Tibial nerve (tissue), 4 donors: Measurements from ENCODE around the gene SLC7A4. TPM values are rescaled to one million over a fixed set of nuclear protein-coding genes. Genes with fewer than 3 reads are reported as not detected.

Source experiments
- DNase-seq, 2 donors: peaks; one replicate each; pipeline ENCODE4 v3.0.0-alpha.2; 2019; ENCODE audit warnings: low spot score in 2 of 2
- H3K27ac ChIP-seq, 4 donors: fragments of 200-600 bp; sonication (generic) in 3 of 4; one replicate each; pipeline ENCODE4 v1.5.1; 2017 to 2019; ENCODE audit warnings: mild to moderate bottlenecking in 1 of 4
- H3K27me3 ChIP-seq, 2 donors: fragments of 200-600 bp; sonication (generic) in 1 of 2; one replicate each; pipeline versions ENCODE4 v1.5.1 to v1.6.0; 2017 to 2019
- H3K36me3 ChIP-seq, 3 donors: fragments of 200-600 bp; sonication (generic); one replicate each; pipeline ENCODE4 v1.5.1; 2018 to 2019
- H3K4me1 ChIP-seq, 4 donors: fragments of 200-600 bp; sonication (generic) in 3 of 4; one replicate each; pipeline ENCODE4 v1.5.1; 2017 to 2019
- H3K4me3 ChIP-seq, 4 donors: fragments of 200-600 bp; sonication (generic) in 3 of 4; one replicate each; pipeline ENCODE4 v1.5.1; 2017 to 2019; ENCODE audit warnings: mild to moderate bottlenecking in 1 of 4, moderate library complexity in 1 of 4
- H3K9me3 ChIP-seq, 4 donors: fragments of 200-600 bp; sonication (generic) in 3 of 4; one replicate each; pipeline ENCODE4 v1.5.1; 2017 to 2019
- CTCF ChIP-seq, 5 experiments: fragments of 200-600 bp in 3 of 5; fragments of 450-650 bp in 2 of 5; sonication (generic) in 3 of 5; IDR thresholded peaks; one replicate each; pipeline ENCODE4 v1.5.1; 2016 to 2019; ENCODE audit warnings: antibody characterized with exemption in 5 of 5, mild to moderate bottlenecking in 3 of 5, moderate library complexity in 2 of 5
- EP300 ChIP-seq, 2 donors: sonication (generic); formaldehyde crosslinking; IDR thresholded peaks; one replicate each; pipeline ENCODE4 v1.6.1; 2017; ENCODE audit warnings: antibody characterized with exemption in 2 of 2, mild to moderate bottlenecking in 1 of 2
- POLR2A ChIP-seq, 2 donors: fragments of 450-650 bp; IDR thresholded peaks; one replicate each; pipeline ENCODE4 v1.6.1; 2017; ENCODE audit warnings: antibody characterized with exemption in 2 of 2, mild to moderate bottlenecking in 2 of 2, moderate library complexity in 2 of 2
- WGBS, 2 donors: methylation state at CpG; one replicate each; pipeline ENCODE4 v1.1.5; 2018; 5-methylcytosine and 5-hydroxymethylcytosine counted together
- total RNA-seq, 4 donors: library from RNA; depleted of rRNA; stranded (reverse); fragments of >200 nt; gene quantifications; one replicate each; pipeline ENCODE4 v1.1.0, GENCODE V29; 2016

SLC7A4 gene
- total RNA-seq, 4 donors from 2014 or later, result 0.22 to 1.3 TPM; not detected in 2

GRCh38 chr22:21033895-21034294 lies 1.5 kb upstream of the SLC7A4 start:
- Histone ChIP-seq H3K4me3 (no peak overlapping the region), H3K9me3 (no peaks in the 10 kb centered on the region), H3K36me3 (no peaks in the 10 kb centered on the region), H3K27ac (no peak overlapping the region), H3K27me3 (peaks cover 0 to 40% of the 10 kb centered on the region in 2 donors), H3K4me1 (peaks cover 0 to 31% (median 9%) of the 10 kb centered on the region in 4 donors)
- DNase-seq, result no peak
- TF ChIP-seq CTCF (IDR thresholded peaks at IDR 0.05) (no peak), POLR2A (IDR thresholded peaks at IDR 0.05) (no peak), EP300 (IDR thresholded peaks at IDR 0.05) (no peak)
- 87 to 89% methylated on average over 3 of the region's 3 CpGs for WGBS, 2 donors

- no peaks in the 10 kb centered on the region for H3K9me3 ChIP-seq
- TF ChIP-seq EP300 (IDR thresholded peaks at IDR 0.05) (no peak), CTCF (IDR thresholded peaks at IDR 0.05) (no peak), POLR2A (IDR thresholded peaks at IDR 0.05) (no peak)
- peak overlapping the region in 1 of 4 donors; percentile 47 for H3K4me3 ChIP-seq
- H3K36me3 ChIP-seq, result no peaks in the 10 kb centered on the region
- DNase-seq, result no peak
- peaks cover 0 to 40% of the 10 kb centered on the region in 2 donors for H3K27me3 ChIP-seq
- 83 to 86% methylated on average over 10 to 12 of the region's 12 CpGs for WGBS, 2 donors
- peaks cover 0 to 27% (median 9%) of the 10 kb centered on the region in 4 donors for H3K4me1 ChIP-seq
- H3K27ac ChIP-seq, result no peak overlapping the region
These were observed 717 bp upstream of the SLC7A4 start for GRCh38 chr22:21032868-21033688.

- TF ChIP-seq CTCF (IDR thresholded peaks at IDR 0.05) (no peak), POLR2A (IDR thresholded peaks at IDR 0.05) (no peak), EP300 (IDR thresholded peaks at IDR 0.05) (no peak)
- Histone ChIP-seq H3K4me3 (peak overlapping the region in 2 of 4 donors; percentile 37 to 47), H3K4me1 (peaks cover 0 to 18% (median 9%) of the 10 kb centered on the region in 4 donors), H3K27me3 (peaks cover 0 to 40% of the 10 kb centered on the region in 2 donors), H3K36me3 (no peaks in the 10 kb centered on the region), H3K27ac (no peak overlapping the region), H3K9me3 (no peaks in the 10 kb centered on the region)
- WGBS, 2 donors, result 92% methylated on average over 11 of the region's 18 CpGs; no CpG with 5 or more reads in 1 of the 2 donors
- DNase-seq, result no peak
These were observed 770 bp downstream of the SLC7A4 start for GRCh38 chr22:21031545-21032036.

- no peak overlapping the region for H3K27ac ChIP-seq
- no peaks in the 10 kb centered on the region for H3K9me3 ChIP-seq
- DNase-seq, result no peak
- 92 to 93% methylated on average over 36 to 40 of the region's 40 CpGs for WGBS, 2 donors
- peaks cover 0 to 40% of the 10 kb centered on the region in 2 donors for H3K27me3 ChIP-seq
- TF ChIP-seq EP300 (IDR thresholded peaks at IDR 0.05) (no peak), CTCF (IDR thresholded peaks at IDR 0.05) (no peak), POLR2A (IDR thresholded peaks at IDR 0.05) (no peak)
- peaks cover 0 to 18% (median 9%) of the 10 kb centered on the region in 4 donors for H3K4me1 ChIP-seq
- no peaks in the 10 kb centered on the region for H3K36me3 ChIP-seq
- H3K4me3 ChIP-seq, result no peak overlapping the region
These were observed 1.5 kb downstream of the SLC7A4 start for GRCh38 chr22:21030621-21031544.
